Mammary epithelial cell (primary cell): ENCODE measurements around the gene URB2.

ENCODE experiments used
- CTCF ChIP-seq, 2 donors: IDR thresholded peaks in 1 of 2; conservative IDR thresholded peaks in 1 of 2; 2 replicates each; pipeline ENCODE4 v1.5.1; 2011 to 2012; ENCODE audit warnings: inconsistent platforms in 2 of 2, low read length in 2 of 2, mild to moderate bottlenecking in 2 of 2, control low read depth in 1 of 2, low read depth in 1 of 2; ENCODE audit not compliant: insufficient read depth in 1 of 2; ENCODE audit errors: extremely low read depth in 1 of 2
- EZH2 ChIP-seq: IDR thresholded peaks from 2 replicates; pipeline ENCODE4 v1.6.1; 2012; ENCODE audit warnings: low read length, inconsistent platforms, borderline replicate concordance

- TF ChIP-seq CTCF (conservative IDR thresholded peaks at IDR 0.05 in 1 of 2, IDR thresholded peaks at IDR 0.05 in 1 of 2; ENCODE audit: extremely low read depth in 1 of 2, insufficient read depth in 1 of 2, low read depth in 1 of 2, low read length in 2 of 2) (no peak), EZH2 (no peak)
Observed at GRCh38 chr1:229689904-229690303, 63.9 kb downstream of the URB2 start.
